GM21447 (cell line): Measurements from ENCODE around the gene PACSIN2.
"Not testable (repeated sequence)": the region's sequence is repeated elsewhere in the genome, so short reads cannot be mapped to it uniquely, and the experiment has no call there.

Experiments
- ATAC-seq: cut with Tn5 transposase; IDR thresholded peaks from one replicate; pipeline ENCODE4 v1.9.1; 2021; ENCODE audit not compliant: unreplicated experiment

Gene PACSIN2

GRCh38 chr22:42947211-42947990 lies 67.5 kb downstream of the PACSIN2 start:
- no peak for ATAC-seq

GRCh38 chr22:42946546-42947198 lies 68.3 kb downstream of the PACSIN2 start:
- no peak for ATAC-seq

- ATAC-seq = no peak
These were observed 69.2 kb downstream of the PACSIN2 start for GRCh38 chr22:42945736-42946135.

DNA sequence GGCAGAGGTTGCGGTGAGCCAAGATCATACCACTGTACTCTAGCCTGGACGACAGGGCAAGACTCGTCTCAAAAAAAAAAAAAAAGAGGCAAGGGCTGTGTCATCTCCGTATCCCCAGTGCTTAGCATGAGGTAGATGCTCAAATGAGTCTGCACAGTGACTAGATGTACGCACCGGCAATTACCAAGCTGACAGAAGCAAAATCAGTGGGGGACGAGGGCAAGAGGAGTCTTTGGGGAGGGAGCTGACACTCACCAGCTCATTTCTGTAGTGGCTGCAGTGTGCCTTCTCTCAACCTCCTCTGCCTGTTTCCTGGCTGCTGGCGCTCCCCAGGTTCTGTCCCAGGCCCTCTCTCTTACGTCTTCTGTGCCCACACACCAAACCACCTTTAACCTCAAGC lies 69.9 kb downstream of the PACSIN2 start:
- ATAC-seq = no peak

DNA sequence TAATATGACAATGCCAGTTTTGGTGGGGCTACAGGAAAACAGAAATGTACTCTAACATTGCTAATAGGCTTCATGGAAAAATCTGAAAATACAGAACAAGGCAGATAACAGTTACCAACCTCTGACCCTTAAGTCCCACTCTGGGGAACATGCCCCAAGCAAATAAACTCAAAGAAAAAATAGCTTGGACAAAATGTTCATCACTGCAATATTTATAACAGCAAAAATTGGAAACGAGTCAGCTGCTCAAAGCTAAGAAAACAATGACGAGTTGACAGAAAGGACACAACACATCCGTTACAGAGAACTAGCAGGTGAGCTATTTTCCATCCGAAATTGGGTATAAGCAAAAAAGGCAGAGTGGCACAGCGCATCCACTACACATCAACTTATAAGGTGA lies 70.5 kb downstream of the PACSIN2 start:
- ATAC-seq = no peak

GRCh38 chr22:42943981-42944380 lies 71.0 kb downstream of the PACSIN2 start:
- ATAC-seq = no peak

- ATAC-seq = no peak
These were observed 72.6 kb downstream of the PACSIN2 start for GRCh38 chr22:42942351-42942750.

- ATAC-seq = no peak
These were observed 74.9 kb downstream of the PACSIN2 start for GRCh38 chr22:42939941-42940653.

GRCh38 chr22:42939451-42939881 lies 75.5 kb downstream of the PACSIN2 start:
- ATAC-seq = no peak

DNA sequence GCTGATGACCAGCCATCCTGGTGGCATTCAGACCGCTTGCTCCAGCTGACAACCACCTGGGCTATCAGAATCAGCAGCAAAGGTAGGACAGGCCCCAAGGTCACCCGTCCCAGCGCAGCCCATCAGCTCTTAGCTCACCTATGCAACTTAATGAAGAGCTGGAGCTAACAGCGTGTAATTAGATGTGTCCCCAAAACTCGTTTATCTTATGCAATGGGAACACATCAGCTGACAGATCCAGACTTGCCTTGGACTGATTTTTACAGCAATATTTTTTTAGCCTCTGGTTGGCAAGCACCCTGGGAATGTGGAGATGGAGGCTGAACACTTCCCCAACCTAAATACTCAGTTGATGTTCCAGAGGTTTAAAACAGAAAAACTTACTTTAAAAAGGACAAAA lies 76.0 kb downstream of the PACSIN2 start:
- no peak for ATAC-seq

- ATAC-seq = no peak
These were observed 76.5 kb downstream of the PACSIN2 start for GRCh38 chr22:42938449-42938848.

GRCh38 chr22:42937164-42937843 lies 77.6 kb downstream of the PACSIN2 start:
- ATAC-seq = no peak

DNA sequence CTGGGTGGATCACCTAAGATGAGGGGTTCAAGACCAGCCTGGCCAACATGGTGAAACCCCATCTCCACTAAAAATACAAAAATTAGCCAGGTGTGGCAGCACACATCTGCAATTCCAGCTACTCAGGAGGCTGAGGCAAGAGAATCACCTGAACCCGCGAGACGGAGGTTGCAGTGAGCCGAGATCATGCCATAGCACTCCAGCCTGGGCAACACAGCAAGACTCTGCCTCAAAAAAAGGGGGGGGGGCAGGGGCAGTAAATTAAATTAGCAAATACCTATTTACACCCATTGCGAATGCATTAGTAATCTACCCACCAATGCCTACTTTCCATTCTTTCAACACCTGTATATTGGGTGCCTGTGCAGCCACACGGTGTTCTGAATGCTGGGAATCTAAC lies 78.3 kb downstream of the PACSIN2 start:
- ATAC-seq = not testable (repeated sequence)

DNA sequence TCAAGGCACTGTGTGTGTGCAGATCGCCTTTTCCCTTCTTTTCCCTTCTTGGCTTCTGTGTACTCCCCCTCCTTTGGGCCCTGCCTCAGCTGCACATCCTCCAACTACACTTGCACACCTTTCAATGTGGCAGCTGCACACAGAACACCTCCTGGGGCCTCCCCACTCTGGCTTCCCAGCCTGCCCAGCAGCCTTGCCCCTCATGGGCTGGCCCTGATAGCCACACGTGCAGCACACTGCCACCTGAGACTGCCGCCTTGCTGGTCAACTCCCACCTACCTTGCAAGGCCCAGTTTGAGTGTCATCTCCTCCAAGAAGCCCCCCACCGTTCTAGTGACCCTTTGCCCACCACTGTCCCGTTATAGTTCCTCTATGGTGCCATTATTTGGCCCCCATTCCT lies 80.6 kb downstream of the PACSIN2 start:
- no peak for ATAC-seq

DNA sequence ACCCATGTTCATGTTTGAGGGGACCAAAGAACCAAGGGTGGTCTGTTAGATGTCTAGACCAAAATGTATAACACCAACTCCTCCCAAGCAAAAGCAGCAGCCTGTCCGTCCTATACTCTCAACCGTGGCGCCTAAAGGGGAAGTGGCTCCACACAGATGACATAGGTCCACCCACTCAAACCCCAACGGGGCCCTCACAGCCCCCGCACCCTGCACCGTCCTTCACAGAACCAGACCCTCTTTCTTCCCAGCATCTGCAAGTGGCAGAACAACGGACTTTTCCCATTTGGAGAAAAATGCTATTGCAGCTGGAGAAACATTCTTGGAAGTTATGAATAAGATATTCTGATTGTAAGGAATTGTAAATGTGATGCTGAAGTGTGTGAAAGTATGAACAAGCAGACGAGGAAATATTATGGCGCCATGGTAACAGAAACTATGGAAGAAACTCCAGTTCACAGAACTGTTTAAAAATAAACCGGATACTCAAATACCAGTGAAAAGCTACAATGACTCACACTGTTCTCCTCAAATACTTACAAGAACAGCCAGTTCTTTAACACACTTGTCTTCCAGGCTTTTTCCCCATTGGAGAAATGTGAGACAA lies 81.4 kb downstream of the PACSIN2 start:
- ATAC-seq = peak; percentile 41

DNA sequence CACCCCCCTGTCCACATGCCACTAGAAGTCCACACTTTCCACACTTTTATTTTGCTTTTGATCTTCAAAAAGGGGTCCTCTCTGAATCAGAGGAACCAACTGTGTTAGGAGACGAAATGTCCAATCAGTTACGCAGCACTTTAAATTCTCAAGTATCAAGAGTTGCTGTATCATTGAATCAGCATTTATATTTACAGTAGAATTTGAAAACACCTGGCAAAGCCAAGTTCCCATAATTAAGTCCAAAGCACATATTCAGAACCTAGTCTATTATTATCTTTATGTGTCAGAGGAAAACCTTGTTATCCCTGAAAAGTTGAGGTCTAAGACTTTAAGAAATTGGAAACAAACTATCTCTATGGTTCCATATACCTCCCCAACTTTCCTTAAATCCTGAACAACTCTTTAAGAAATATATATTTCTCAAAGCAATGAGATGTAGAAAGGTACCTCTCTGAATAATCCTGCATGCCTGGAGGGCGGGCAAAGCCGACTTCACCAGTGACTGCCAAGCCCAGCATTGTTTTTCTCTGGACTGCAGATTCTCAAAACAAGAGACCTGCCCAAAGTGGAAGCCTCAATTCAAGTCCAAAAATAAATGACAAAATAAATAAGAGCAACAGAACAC lies 82.0 kb downstream of the PACSIN2 start:
- ATAC-seq = no peak

- ATAC-seq = no peak
These were observed 82.8 kb downstream of the PACSIN2 start for GRCh38 chr22:42932197-42932519.

- ATAC-seq = peak; percentile 52
These were observed 83.3 kb downstream of the PACSIN2 start for GRCh38 chr22:42931421-42932196.

GRCh38 chr22:42930810-42931420 lies 84.0 kb downstream of the PACSIN2 start:
- ATAC-seq = no peak

DNA sequence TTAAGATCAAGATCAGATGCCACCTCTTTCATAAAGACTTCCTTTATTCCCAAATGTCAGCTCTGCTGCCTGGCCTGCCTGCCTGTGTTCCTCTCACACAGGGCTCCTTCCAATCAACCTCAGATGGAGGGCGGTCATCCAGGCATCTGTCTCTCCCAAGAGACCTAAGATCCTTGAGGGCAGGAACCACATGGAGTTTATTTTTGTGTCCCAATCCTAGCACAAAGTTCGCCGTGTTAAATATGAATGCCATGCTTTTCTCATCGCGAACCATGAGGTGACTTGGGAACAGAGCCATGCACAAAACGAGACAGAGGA lies 85.2 kb downstream of the PACSIN2 start:
- ATAC-seq = no peak
